Caco-2 (cell line): ENCODE results near the gene CLEC3B. TPM values are rescaled to one million over a fixed set of nuclear protein-coding genes. Genes with fewer than 3 reads are reported as not detected.
A peak's percentile ranks its signal among the peaks of the same experiment; 100 is the strongest.

Experiments used
- BruUV-seq: library from RNA; stranded (reverse); fragments of 400-500 nt; replicated peaks from 2 replicates; lab custom pipeline; 2021; lab: Mats Ljungman, UMichigan
- CTCF ChIA-PET: fragments of 300-600 bp; sonication (Branson Sonifier 250); formaldehyde crosslinking; loops from one replicate; lab custom pipeline; 2022; ENCODE audit warnings: antibody characterized with exemption; lab: Charles Lee
- POLR2A ChIA-PET: fragments of 300-600 bp; sonication (Branson Sonifier 250); formaldehyde crosslinking; loops from one replicate; lab custom pipeline; 2022; ENCODE audit warnings: antibody characterized with exemption; lab: Charles Lee
- DNase-seq, 2 experiments: peaks; one replicate each; pipeline versions ENCODE4 v3.0.0 to v3.0.0-alpha.2; 2020 to 2022
- H3K27me3 ChIP-seq: replicated peaks from 2 replicates; pipeline ENCODE4 v1.6.0; 2011; ENCODE audit warnings: low read length; ENCODE audit not compliant: control insufficient read depth, insufficient read depth
- H3K36me3 ChIP-seq: 2 replicates; pipeline ENCODE4 v1.5.1; 2011; ENCODE audit warnings: low read length; ENCODE audit not compliant: control insufficient read depth, insufficient read depth
- H3K4me1 ChIP-seq: fragments of 250-450 bp; sonication (Bioruptor Pico); 2 replicates; pipeline ENCODE4 v1.5.1; 2020; ENCODE audit warnings: mild to moderate bottlenecking
- H3K4me3 ChIP-seq: 2 replicates; pipeline ENCODE4 v1.5.1; 2011; ENCODE audit warnings: low read depth, mild to moderate bottlenecking, control low read depth, low read length
- H3K9me3 ChIP-seq: fragments of 250-450 bp; sonication (Bioruptor Pico); 2 replicates; pipeline ENCODE4 v1.5.1; 2020; ENCODE audit warnings: mild to moderate bottlenecking, moderate library complexity
- H3K27ac Mint-ChIP-seq: one replicate; pipeline ENCODE4 v1.8.0; 2022; ENCODE audit warnings: mixed read lengths; ENCODE audit not compliant: unreplicated experiment
- H3K27me3 Mint-ChIP-seq: one replicate; pipeline ENCODE4 v1.8.0; 2022; ENCODE audit warnings: mixed read lengths; ENCODE audit not compliant: insufficient read depth, unreplicated experiment
- H3K36me3 Mint-ChIP-seq: one replicate; pipeline ENCODE4 v1.8.0; 2022; ENCODE audit warnings: mild to moderate bottlenecking, mixed read lengths; ENCODE audit not compliant: insufficient read depth, unreplicated experiment
- H3K4me1 Mint-ChIP-seq: one replicate; pipeline ENCODE4 v1.8.0; 2022; ENCODE audit warnings: low read depth, mixed read lengths; ENCODE audit not compliant: unreplicated experiment
- H3K4me3 Mint-ChIP-seq: one replicate; pipeline ENCODE4 v1.8.0; 2022; ENCODE audit warnings: mild to moderate bottlenecking, moderate library complexity, mixed read lengths; ENCODE audit not compliant: unreplicated experiment
- H3K9me3 Mint-ChIP-seq: one replicate; pipeline ENCODE4 v1.8.0; 2022; ENCODE audit warnings: mixed read lengths; ENCODE audit not compliant: unreplicated experiment
- CTCF ChIP-seq, 2 experiments: fragments of 200-600 bp in 1 of 2; IDR thresholded peaks; 1 replicate in 1 of 2; 2 replicates in 1 of 2; pipeline versions ENCODE4 v1.5.1 to v1.8.0; 2011 to 2022; ENCODE audit warnings: antibody characterized with exemption in 1 of 2, control low read depth in 1 of 2, inconsistent platforms in 1 of 2, low read depth in 1 of 2, low read length in 1 of 2, mild to moderate bottlenecking in 1 of 2, moderate library complexity in 1 of 2; ENCODE audit not compliant: insufficient read depth in 1 of 2, severe bottlenecking in 1 of 2, unreplicated experiment in 1 of 2
- intact Hi-C: fragments of 100-400 bp; cut with micrococcal nuclease; formaldehyde crosslinking; loops from one replicate; pipeline ENCODE4 v1.10.0; 2022; ENCODE audit not compliant: unreplicated experiment
- total RNA-seq: library from RNA; stranded (reverse); gene quantifications from 2 replicates; pipeline ENCODE4 v1.2.3, GENCODE V29; 2022

The CLEC3B gene
- total RNA-seq, 1 experiment from 2014 or later, result 1.1 TPM

- ChIA-PET POLR2A (no interaction called here), CTCF (interaction anchor here (0.9 to 1.3 kb wide), 2 partner anchors 23 to 131 kb away, joined by 3 to 12 read pairs; no protein-coding TSS in a partner anchor)
- DNase-seq, result peak in 1 of 2 experiments; percentile 16
- BruUV-seq, result no TSS peak
- Mint-ChIP-seq H3K4me1 (peaks cover 6% of the 10 kb centered on the region), H3K4me3 (no peak overlapping the region), H3K9me3 (no peaks in the 10 kb centered on the region), H3K27ac (no peak overlapping the region), H3K36me3 (no peaks in the 10 kb centered on the region), H3K27me3 (peaks cover 3% of the 10 kb centered on the region)
- Histone ChIP-seq H3K4me3 (no peak overlapping the region), H3K27me3 (no peaks in the 10 kb centered on the region), H3K9me3 (no peaks in the 10 kb centered on the region), H3K4me1 (no peaks in the 10 kb centered on the region), H3K36me3 (no peaks in the 10 kb centered on the region; the same call in 1 of the 2 replicates)
- intact Hi-C loops, result no loop called here
- TF ChIP-seq CTCF (IDR thresholded peaks at IDR 0.05; ENCODE audit: insufficient read depth in 1 of 2, low read depth in 1 of 2, low read length in 1 of 2, severe bottlenecking in 1 of 2, unreplicated experiment in 1 of 2), result no peak
Measured at GRCh38 chr3:45078910-45079522, 52.9 kb downstream of the CLEC3B start.

GRCh38 chr3:45079715-45080114 is 53.6 kb downstream of the CLEC3B start:
- Histone ChIP-seq H3K36me3 (no peaks in the 10 kb centered on the region; the same call in 1 of the 2 replicates), H3K4me3 (no peak overlapping the region), H3K4me1 (peaks cover 3% of the 10 kb centered on the region), H3K27me3 (no peaks in the 10 kb centered on the region), H3K9me3 (no peaks in the 10 kb centered on the region)
- no peak overlapping the region for H3K27ac Mint-ChIP-seq
- intact Hi-C loops, result no loop called here
- H3K4me1 Mint-ChIP-seq, result peaks cover 6% of the 10 kb centered on the region
- BruUV-seq, result no TSS peak
- CTCF ChIA-PET, result interaction anchor here (1.3 kb wide), 1 partner anchor 24 kb away, joined by 3 read pairs; no protein-coding TSS in a partner anchor
- no peak overlapping the region for H3K4me3 Mint-ChIP-seq
- no peak for DNase-seq
- H3K27me3 Mint-ChIP-seq, result no peaks in the 10 kb centered on the region
- no peak for TF ChIP-seq CTCF (IDR thresholded peaks at IDR 0.05; ENCODE audit: insufficient read depth in 1 of 2, low read depth in 1 of 2, low read length in 1 of 2, severe bottlenecking in 1 of 2, unreplicated experiment in 1 of 2)
- H3K9me3 Mint-ChIP-seq, result no peaks in the 10 kb centered on the region
- H3K36me3 Mint-ChIP-seq, result no peaks in the 10 kb centered on the region
- POLR2A ChIA-PET, result no interaction called here

- Mint-ChIP-seq H3K9me3 (no peaks in the 10 kb centered on the region), H3K27ac (no peak overlapping the region), H3K27me3 (no peaks in the 10 kb centered on the region), H3K4me1 (peaks cover 6% of the 10 kb centered on the region), H3K4me3 (no peak overlapping the region), H3K36me3 (no peaks in the 10 kb centered on the region)
- DNase-seq, result no peak
- Histone ChIP-seq H3K4me1 (peaks cover 10% of the 10 kb centered on the region), H3K27me3 (no peaks in the 10 kb centered on the region), H3K4me3 (no peak overlapping the region), H3K36me3 (no peaks in the 10 kb centered on the region; the same call in 1 of the 2 replicates), H3K9me3 (no peaks in the 10 kb centered on the region)
- intact Hi-C loops, result no loop called here
- CTCF ChIA-PET, result no interaction called here
- POLR2A ChIA-PET, result no interaction called here
- no peak for TF ChIP-seq CTCF (IDR thresholded peaks at IDR 0.05; ENCODE audit: insufficient read depth in 1 of 2, low read depth in 1 of 2, low read length in 1 of 2, severe bottlenecking in 1 of 2, unreplicated experiment in 1 of 2)
- no TSS peak for BruUV-seq
Measured at GRCh38 chr3:45080824-45081223, 54.7 kb downstream of the CLEC3B start.
